Measurements from ENCODE around the gene GRPEL1. TPM values are rescaled to one million over a fixed set of nuclear protein-coding genes. Genes with fewer than 3 reads are reported as not detected.
"Not testable (repeated sequence)": the region's sequence is repeated elsewhere in the genome, so short reads cannot be mapped to it uniquely, and the experiment has no call there.

The GRPEL1 gene
- total and polyA plus RNA-seq, 3 experiments from 2014 or later = 54.8 to 94.5 (median 94.0) TPM

DNA sequence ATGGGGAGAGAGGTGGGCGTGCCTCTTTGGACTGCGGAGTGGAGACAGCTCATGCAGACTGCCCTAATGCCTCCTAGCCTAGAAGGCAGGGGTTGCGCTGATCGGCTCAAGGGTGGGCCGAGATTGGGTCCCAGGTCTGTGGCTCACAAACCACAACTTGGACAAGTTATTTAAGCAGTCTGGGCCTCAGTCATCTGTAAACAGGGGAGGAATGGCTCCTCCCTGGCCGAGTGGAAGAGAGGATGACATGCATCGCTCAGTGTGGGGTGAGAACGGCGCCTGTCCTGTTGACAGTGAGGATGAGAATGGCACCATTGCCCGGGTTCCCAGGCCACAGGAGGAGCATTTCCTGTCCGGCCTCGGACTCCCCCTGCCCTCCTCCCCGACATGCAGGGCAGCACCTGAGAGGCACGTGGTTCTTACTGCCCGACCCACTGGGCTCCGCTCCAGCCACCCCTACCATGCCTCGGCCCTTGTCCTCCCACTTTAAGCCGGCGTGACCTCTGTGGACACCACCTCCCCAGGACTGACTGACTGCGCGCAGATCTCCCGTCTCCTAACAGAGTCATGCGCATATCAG lies 40.3 kb upstream of the GRPEL1 start:
- H3K36me3 ChIP-seq (ENCODE audit: insufficient read depth, low read length) = no peaks in the 10 kb centered on the region
- Mint-ChIP-seq H3K9me3 (peaks cover 0 to 3% (median 0%) of the 10 kb centered on the region in 5 donors), H3K4me1 (peaks cover 3 to 6% (median 5%) of the 10 kb centered on the region in 3 donors), H3K36me3 (peaks cover 0 to 3% (median under 1%) of the 10 kb centered on the region in 3 donors), H3K27me3 (no peaks in the 10 kb centered on the region), H3K4me3 (no peak overlapping the region), H3K27ac (no peak overlapping the region)
- no peaks in the 10 kb centered on the region for H3K9me3 ChIP-seq (ENCODE audit: low read length)
- H3K4me3 ChIP-seq (ENCODE audit: low read length) = no peak overlapping the region
- ChIA-PET POLR2A (no interaction called here), CTCF (no interaction called here)
- H3K4me1 ChIP-seq (ENCODE audit: insufficient read depth, low read length) = no peaks in the 10 kb centered on the region
- no peak overlapping the region for H3K27ac ChIP-seq (ENCODE audit: low read depth, low read length)
- no peaks in the 10 kb centered on the region for H3K27me3 ChIP-seq (ENCODE audit: insufficient read depth, low read length, poor library complexity, severe bottlenecking)
- DNase-seq = no peak

DNA sequence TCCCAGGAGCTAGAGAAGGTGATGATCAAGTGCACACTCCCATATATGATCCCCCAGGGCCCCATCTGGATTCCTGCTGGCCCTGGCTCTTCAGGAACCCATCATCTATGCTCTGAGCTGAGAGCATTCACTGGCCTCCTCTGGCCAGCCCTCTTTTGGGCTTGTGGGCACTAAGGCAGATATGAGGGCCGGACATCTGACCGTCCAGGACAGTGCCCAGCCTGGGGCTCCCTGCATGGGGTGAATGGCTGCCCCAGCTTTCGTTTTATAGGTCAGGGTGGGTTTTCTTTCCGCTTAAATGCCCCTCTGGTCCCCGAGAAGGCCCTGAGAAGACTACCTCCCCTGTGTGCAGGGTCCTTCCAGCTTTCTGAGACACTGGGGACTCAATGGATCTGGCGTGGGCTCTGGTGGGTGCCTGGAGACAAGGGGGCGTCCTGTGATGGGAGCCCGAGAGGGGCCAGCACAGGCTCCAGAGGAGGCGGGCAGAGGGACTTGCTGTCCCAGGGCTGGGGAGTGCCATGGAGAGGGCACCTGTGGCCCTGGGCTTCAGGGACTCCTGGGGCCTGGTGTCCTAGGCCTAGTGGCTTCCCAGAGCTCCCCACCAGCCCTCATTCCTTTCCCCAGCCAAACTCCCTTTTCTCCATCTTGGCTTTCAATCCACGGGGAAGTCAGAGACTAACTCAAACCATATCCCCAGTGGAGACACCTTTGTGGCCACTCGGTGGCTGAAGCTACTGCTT lies 39.5 kb upstream of the GRPEL1 start:
- H3K9me3 ChIP-seq (ENCODE audit: low read length) = no peaks in the 10 kb centered on the region
- no peaks in the 10 kb centered on the region for H3K36me3 ChIP-seq (ENCODE audit: insufficient read depth, low read length)
- H3K9me3 Mint-ChIP-seq = peaks cover 0 to 3% (median 0%) of the 10 kb centered on the region in 5 donors
- H3K36me3 Mint-ChIP-seq = peaks cover 0 to 3% (median 2%) of the 10 kb centered on the region in 3 donors
- H3K27ac ChIP-seq (ENCODE audit: low read depth, low read length) = no peak overlapping the region
- DNase-seq = no peak
- H3K27ac Mint-ChIP-seq = no peak overlapping the region
- H3K27me3 Mint-ChIP-seq = no peaks in the 10 kb centered on the region
- no peaks in the 10 kb centered on the region for H3K27me3 ChIP-seq (ENCODE audit: insufficient read depth, low read length, poor library complexity, severe bottlenecking)
- ChIA-PET CTCF (no interaction called here), POLR2A (no interaction called here)
- no peak overlapping the region for H3K4me3 ChIP-seq (ENCODE audit: low read length)
- peaks cover 6% of the 10 kb centered on the region for H3K4me1 ChIP-seq (ENCODE audit: insufficient read depth, low read length)
- peaks cover 6 to 14% (median 13%) of the 10 kb centered on the region in 3 donors for H3K4me1 Mint-ChIP-seq
- H3K4me3 Mint-ChIP-seq = peak overlapping the region in 1 of 7 donors; percentile 70

DNA sequence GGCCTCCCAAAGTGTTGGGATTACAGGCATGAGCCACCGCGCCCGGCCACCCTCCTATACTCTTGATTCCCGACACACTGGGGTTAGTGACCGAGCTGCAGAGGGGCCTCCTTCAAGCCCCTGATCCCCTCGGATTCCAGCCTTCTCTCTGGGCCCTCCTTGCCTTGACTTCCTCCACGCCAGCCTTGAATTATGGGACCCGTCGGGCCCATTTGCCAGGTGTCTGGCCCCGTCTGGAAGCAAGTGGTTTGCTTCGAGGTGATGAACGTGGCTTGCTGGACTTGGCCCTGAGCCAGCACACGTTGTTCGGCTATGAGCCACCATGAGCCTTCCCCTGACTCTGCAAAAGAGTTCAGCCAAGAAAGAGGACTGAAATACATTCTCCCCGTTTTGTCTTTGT lies 37.4 kb upstream of the GRPEL1 start:
- H3K36me3 ChIP-seq (ENCODE audit: insufficient read depth, low read length) = no peaks in the 10 kb centered on the region
- Mint-ChIP-seq H3K4me1 (peaks cover 13 to 25% (median 21%) of the 10 kb centered on the region in 3 donors), H3K36me3 (peaks cover 0 to 3% (median 2%) of the 10 kb centered on the region in 3 donors), H3K9me3 (peaks cover 0 to 2% (median 0%) of the 10 kb centered on the region in 5 donors), H3K27ac (peak overlapping the region in 1 of 8 donors; percentile 27), H3K4me3 (peak overlapping the region in 2 of 7 donors; percentile 40 to 46), H3K27me3 (no peaks in the 10 kb centered on the region)
- H3K27me3 ChIP-seq (ENCODE audit: insufficient read depth, low read length, poor library complexity, severe bottlenecking) = no peaks in the 10 kb centered on the region
- CTCF ChIA-PET = interaction anchor here (1.1 kb wide), 1 partner anchor 34 kb away, joined by 5 read pairs; no protein-coding TSS in a partner anchor
- no peaks in the 10 kb centered on the region for H3K9me3 ChIP-seq (ENCODE audit: low read length)
- POLR2A ChIA-PET = no interaction called here
- H3K4me1 ChIP-seq (ENCODE audit: insufficient read depth, low read length) = peaks cover 18% of the 10 kb centered on the region
- H3K4me3 ChIP-seq (ENCODE audit: low read length) = no peak overlapping the region
- H3K27ac ChIP-seq (ENCODE audit: low read depth, low read length) = no peak overlapping the region
- no peak for DNase-seq

DNA sequence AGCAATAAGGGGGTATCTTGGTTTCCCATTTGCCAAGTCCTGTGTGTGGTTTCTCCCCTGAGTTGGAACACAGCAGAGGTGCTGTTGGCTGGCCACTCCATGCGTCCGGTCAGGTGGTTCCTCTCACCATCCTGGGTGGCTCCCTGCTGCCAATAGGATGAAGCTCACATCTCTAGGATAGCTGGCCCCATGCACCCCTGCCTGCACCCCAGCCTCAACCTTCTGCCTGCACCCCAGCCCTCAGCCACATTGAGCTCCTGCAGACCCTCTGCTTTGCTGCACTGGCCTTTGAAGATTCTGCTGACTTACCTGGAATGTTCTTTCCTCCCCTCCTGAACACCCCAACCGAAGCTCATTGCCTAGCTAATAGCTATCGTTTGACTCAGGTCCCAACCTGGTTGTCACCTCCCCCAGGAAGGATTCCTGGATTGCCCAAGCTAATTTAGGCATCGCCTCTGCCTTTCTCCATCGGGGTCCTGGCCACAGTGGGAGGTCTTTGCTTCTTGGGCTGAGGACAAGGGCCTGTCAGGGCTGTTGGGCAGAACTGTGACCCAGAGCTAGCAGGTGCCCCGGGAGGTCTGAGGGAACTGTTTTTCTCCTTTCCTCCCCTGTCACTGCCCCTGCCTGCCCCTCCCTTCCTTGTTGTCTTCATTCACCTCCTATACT lies 36.6 kb upstream of the GRPEL1 start:
- H3K27me3 ChIP-seq (ENCODE audit: insufficient read depth, low read length, poor library complexity, severe bottlenecking) = no peaks in the 10 kb centered on the region
- Mint-ChIP-seq H3K27me3 (no peaks in the 10 kb centered on the region), H3K27ac (peak overlapping the region in 3 of 8 donors; percentile 15 to 65 (median 37)), H3K36me3 (peaks cover 0 to 2% (median 0%) of the 10 kb centered on the region in 3 donors), H3K4me3 (peak overlapping the region; percentile 26 to 93 (median 59)), H3K9me3 (no peaks in the 10 kb centered on the region), H3K4me1 (peaks cover 13 to 25% (median 21%) of the 10 kb centered on the region in 3 donors)
- no peaks in the 10 kb centered on the region for H3K36me3 ChIP-seq (ENCODE audit: insufficient read depth, low read length)
- POLR2A ChIA-PET = no interaction called here
- H3K9me3 ChIP-seq (ENCODE audit: low read length) = no peaks in the 10 kb centered on the region
- H3K4me3 ChIP-seq (ENCODE audit: low read length) = no peak overlapping the region
- no peak overlapping the region for H3K27ac ChIP-seq (ENCODE audit: low read depth, low read length)
- CTCF ChIA-PET = interaction anchor here (0.6 to 1.1 kb wide), 2 partner anchors 33 kb away, joined by 3 to 5 read pairs; no protein-coding TSS in a partner anchor
- peaks cover 18% of the 10 kb centered on the region for H3K4me1 ChIP-seq (ENCODE audit: insufficient read depth, low read length)
- no peak for DNase-seq

DNA sequence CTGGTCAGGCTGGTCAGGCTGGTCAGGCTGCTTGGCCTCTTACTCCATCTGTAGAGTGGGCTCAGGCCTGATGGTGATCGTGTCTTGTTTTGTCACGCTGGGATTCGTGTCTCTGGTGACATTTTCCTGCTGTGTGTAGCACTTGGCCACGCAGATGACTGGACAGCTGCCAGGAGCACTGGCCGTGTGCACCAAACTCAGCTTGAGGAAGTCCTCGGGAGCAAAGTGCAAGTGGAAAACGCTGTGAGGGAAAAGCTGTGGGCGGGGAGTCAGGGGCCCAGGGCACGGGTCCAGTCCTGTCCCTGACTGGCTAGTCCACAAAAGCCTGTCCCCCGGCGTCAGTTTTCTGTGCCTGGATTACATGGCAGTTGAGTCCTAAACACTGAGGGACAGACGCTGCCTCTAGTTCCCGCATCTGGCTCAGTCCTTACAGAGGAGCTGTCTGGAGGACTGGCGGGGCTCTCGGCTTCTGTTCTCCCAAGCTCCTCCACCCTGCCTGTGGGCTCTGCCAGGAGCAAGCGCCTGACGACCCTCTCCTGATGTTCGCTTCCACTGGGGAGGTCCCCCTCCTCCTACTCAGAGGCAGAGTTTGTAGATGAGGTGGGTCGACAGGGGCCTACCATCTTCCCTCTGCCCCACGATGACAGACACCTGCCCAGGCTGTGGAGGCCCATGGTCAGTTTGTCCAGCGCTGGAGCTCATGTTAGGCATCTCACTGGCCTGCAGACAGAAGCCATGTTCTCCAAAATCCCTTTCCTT lies 35.9 kb upstream of the GRPEL1 start:
- no peak for DNase-seq
- Histone ChIP-seq H3K27ac (ENCODE audit: low read depth, low read length) (no peak overlapping the region), H3K36me3 (ENCODE audit: insufficient read depth, low read length) (no peaks in the 10 kb centered on the region), H3K27me3 (ENCODE audit: insufficient read depth, low read length, poor library complexity, severe bottlenecking) (no peaks in the 10 kb centered on the region), H3K9me3 (ENCODE audit: low read length) (no peaks in the 10 kb centered on the region), H3K4me3 (ENCODE audit: low read length) (peak overlapping the region; percentile 60), H3K4me1 (ENCODE audit: insufficient read depth, low read length) (peaks cover 18% of the 10 kb centered on the region)
- POLR2A ChIA-PET = no interaction called here
- Mint-ChIP-seq H3K4me3 (peak overlapping the region; percentile 86 to 97 (median 92)), H3K27ac (peak overlapping the region in 3 of 8 donors; percentile 58 to 83 (median 79)), H3K9me3 (no peaks in the 10 kb centered on the region), H3K4me1 (peaks cover 13 to 25% (median 21%) of the 10 kb centered on the region in 3 donors), H3K36me3 (peaks cover 0 to 2% (median 0%) of the 10 kb centered on the region in 3 donors), H3K27me3 (no peaks in the 10 kb centered on the region)
- CTCF ChIA-PET = interaction anchor here (0.6 kb wide), 1 partner anchor 33 kb away, joined by 3 read pairs; no protein-coding TSS in a partner anchor

GRCh38 chr4:7103031-7103606 lies 35.3 kb upstream of the GRPEL1 start:
- DNase-seq = peak; percentile 72 to 81 (median 72)
- Mint-ChIP-seq H3K27ac (peak overlapping the region in 7 of 8 donors; percentile 65 to 94 (median 85)), H3K4me3 (peak overlapping the region; percentile 86 to 97 (median 92)), H3K4me1 (peaks cover 13 to 25% (median 21%) of the 10 kb centered on the region in 3 donors), H3K9me3 (no peaks in the 10 kb centered on the region), H3K27me3 (peaks cover under 1 to 4% of the 10 kb centered on the region in 2 donors), H3K36me3 (peaks cover 0 to 2% (median 0%) of the 10 kb centered on the region in 3 donors)
- Histone ChIP-seq H3K27ac (ENCODE audit: low read depth, low read length) (peak overlapping the region; percentile 38), H3K27me3 (ENCODE audit: insufficient read depth, low read length, poor library complexity, severe bottlenecking) (no peaks in the 10 kb centered on the region), H3K36me3 (ENCODE audit: insufficient read depth, low read length) (no peaks in the 10 kb centered on the region), H3K9me3 (ENCODE audit: low read length) (no peaks in the 10 kb centered on the region), H3K4me1 (ENCODE audit: insufficient read depth, low read length) (peaks cover 18% of the 10 kb centered on the region), H3K4me3 (ENCODE audit: low read length) (peak overlapping the region; percentile 60)
- CTCF ChIA-PET = interaction anchor here (0.7 to 1.4 kb wide), 4 partner anchors 15 to 230 kb away, joined by 3 to 5 read pairs (median 4); partner anchors contain the start of gene GRPEL1
- POLR2A ChIA-PET = interaction anchor here (1.5 kb wide), 1 partner anchor 35 kb away, joined by 4 read pairs; the partner anchor contains the start of gene GRPEL1

GRCh38 chr4:7102516-7102909 lies 34.6 kb upstream of the GRPEL1 start:
- H3K36me3 ChIP-seq (ENCODE audit: insufficient read depth, low read length); H3K27me3 Mint-ChIP-seq; H3K9me3 Mint-ChIP-seq; H3K36me3 Mint-ChIP-seq; DNase-seq; H3K9me3 ChIP-seq (ENCODE audit: low read length); H3K27me3 ChIP-seq (ENCODE audit: insufficient read depth, low read length, poor library complexity, severe bottlenecking): not testable (repeated sequence)
- peak overlapping the region in 6 of 8 donors; percentile 23 to 92 (median 69) for H3K27ac Mint-ChIP-seq
- ChIA-PET CTCF (interaction anchor here (0.7 to 1.4 kb wide), 4 partner anchors 14 to 229 kb away, joined by 3 to 5 read pairs (median 4); partner anchors contain the start of gene GRPEL1), POLR2A (interaction anchor here (1.5 kb wide), 1 partner anchor 34 kb away, joined by 4 read pairs; the partner anchor contains the start of gene GRPEL1)
- H3K4me1 ChIP-seq (ENCODE audit: insufficient read depth, low read length) = peaks cover 18% of the 10 kb centered on the region
- H3K4me1 Mint-ChIP-seq = peaks cover 13 to 25% (median 21%) of the 10 kb centered on the region in 3 donors
- peak overlapping the region; percentile 38 for H3K27ac ChIP-seq (ENCODE audit: low read depth, low read length)
- H3K4me3 Mint-ChIP-seq = peak overlapping the region; percentile 86 to 97 (median 92)
- H3K4me3 ChIP-seq (ENCODE audit: low read length) = peak overlapping the region; percentile 60
